DND-41 (cell line): ENCODE measurements around the gene RBM48.

Source experiments
- ATAC-seq: fragments of 200-7000 bp; cut with Tn5 transposase; 3 replicates; pipeline ENCODE4 v1.9.1; 2021; ENCODE audit warnings: low read depth; ENCODE audit not compliant: insufficient read depth
- DNase-seq: peaks from one replicate; pipeline ENCODE4 v3.0.0-alpha.2; 2020
- H2AFZ ChIP-seq: 2 replicates; pipeline ENCODE4 v1.6.0; 2012; ENCODE audit warnings: low read depth, low read length
- H3K27ac ChIP-seq: 2 replicates; pipeline ENCODE4 v1.5.1; 2012; ENCODE audit warnings: low read length, inconsistent platforms
- H3K27me3 ChIP-seq: fragments of 200-600 bp; sonication (generic); 2 replicates; pipeline ENCODE4 v1.6.0; 2012; ENCODE audit warnings: low read length, mild to moderate bottlenecking, inconsistent platforms; ENCODE audit not compliant: insufficient read depth, poor library complexity
- H3K36me3 ChIP-seq: 2 replicates; pipeline ENCODE4 v1.5.1; 2012; ENCODE audit warnings: low read length, inconsistent platforms; ENCODE audit not compliant: insufficient read depth
- H3K4me1 ChIP-seq: 2 replicates; pipeline ENCODE4 v1.5.1; 2012; ENCODE audit warnings: mild to moderate bottlenecking, low read length; ENCODE audit not compliant: insufficient read depth
- H3K4me2 ChIP-seq: 2 replicates; pipeline ENCODE4 v1.6.0; 2012; ENCODE audit warnings: mild to moderate bottlenecking, moderate library complexity, low read length, inconsistent platforms; ENCODE audit not compliant: insufficient read depth
- H3K4me3 ChIP-seq, 2 experiments: fragments of 200-600 bp in 1 of 2; shearing (Covaris generic) in 1 of 2; 2 replicates each; pipeline ENCODE4 v1.5.1; 2012 to 2016; ENCODE audit warnings: inconsistent platforms in 2 of 2, low read length in 2 of 2, mild to moderate bottlenecking in 2 of 2, low read depth in 1 of 2, moderate library complexity in 1 of 2
- H3K79me2 ChIP-seq: 2 replicates; pipeline ENCODE4 v1.6.0; 2012; ENCODE audit warnings: low read length, inconsistent platforms; ENCODE audit not compliant: insufficient read depth
- H3K9ac ChIP-seq: 2 replicates; pipeline ENCODE4 v1.6.0; 2012; ENCODE audit warnings: low read depth, mild to moderate bottlenecking, inconsistent platforms, low read length, moderate library complexity
- H3K9me3 ChIP-seq: 2 replicates; pipeline ENCODE4 v1.5.1; 2012; ENCODE audit warnings: low read length, moderate library complexity, mild to moderate bottlenecking, inconsistent platforms; ENCODE audit not compliant: insufficient read depth, severe bottlenecking
- H4K20me1 ChIP-seq: 2 replicates; pipeline ENCODE4 v1.6.0; 2012; ENCODE audit warnings: low read length; ENCODE audit not compliant: insufficient read depth
- EZH2 ChIP-seq: IDR thresholded peaks from 3 replicates; pipeline ENCODE4 v1.6.1; 2012; ENCODE audit warnings: borderline replicate concordance, low read depth, mild to moderate bottlenecking, moderate library complexity, low read length, inconsistent platforms; ENCODE audit not compliant: severe bottlenecking
- TF ChIP-seq, protein P1 (sequence below): IDR thresholded peaks from 2 replicates; pipeline ENCODE4 v1.5.1; 2012; ENCODE audit warnings: borderline replicate concordance, low read length, moderate library complexity, mild to moderate bottlenecking; ENCODE audit not compliant: poor library complexity, severe bottlenecking; ENCODE audit errors: extremely low read depth

RBM48 gene

DNA sequence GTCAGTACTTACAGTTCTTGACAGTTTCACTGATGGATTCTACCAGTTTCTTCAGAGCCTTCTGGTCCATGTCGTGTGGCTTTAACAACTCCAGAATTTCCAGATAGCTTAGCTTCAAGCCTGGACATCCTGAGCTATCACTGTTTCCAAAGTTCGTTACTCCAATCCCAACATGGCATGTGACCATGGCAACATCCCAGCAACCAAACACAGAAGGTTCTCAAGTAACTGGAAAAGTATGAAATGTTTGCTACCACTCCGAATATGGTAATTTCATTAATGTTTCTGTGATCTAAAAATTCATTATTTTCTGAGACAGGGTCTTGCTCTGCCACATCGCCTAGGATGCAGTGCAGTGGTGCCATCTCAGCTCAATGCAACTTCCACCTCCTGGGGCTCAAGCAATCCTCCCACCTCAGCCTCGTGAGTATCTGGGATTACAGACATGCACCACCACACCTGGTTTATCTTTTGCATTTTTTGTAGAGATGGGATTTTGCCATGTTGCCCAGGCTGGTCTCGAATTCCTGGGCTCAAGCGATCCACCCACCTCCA is 29.3 kb downstream of the RBM48 start:
- no peaks in the 10 kb centered on the region for H4K20me1 ChIP-seq
- H3K9me3 ChIP-seq = no peaks in the 10 kb centered on the region
- no peaks in the 10 kb centered on the region for H3K79me2 ChIP-seq
- no peaks in the 10 kb centered on the region for H3K27me3 ChIP-seq
- TF ChIP-seq, protein P1, sequence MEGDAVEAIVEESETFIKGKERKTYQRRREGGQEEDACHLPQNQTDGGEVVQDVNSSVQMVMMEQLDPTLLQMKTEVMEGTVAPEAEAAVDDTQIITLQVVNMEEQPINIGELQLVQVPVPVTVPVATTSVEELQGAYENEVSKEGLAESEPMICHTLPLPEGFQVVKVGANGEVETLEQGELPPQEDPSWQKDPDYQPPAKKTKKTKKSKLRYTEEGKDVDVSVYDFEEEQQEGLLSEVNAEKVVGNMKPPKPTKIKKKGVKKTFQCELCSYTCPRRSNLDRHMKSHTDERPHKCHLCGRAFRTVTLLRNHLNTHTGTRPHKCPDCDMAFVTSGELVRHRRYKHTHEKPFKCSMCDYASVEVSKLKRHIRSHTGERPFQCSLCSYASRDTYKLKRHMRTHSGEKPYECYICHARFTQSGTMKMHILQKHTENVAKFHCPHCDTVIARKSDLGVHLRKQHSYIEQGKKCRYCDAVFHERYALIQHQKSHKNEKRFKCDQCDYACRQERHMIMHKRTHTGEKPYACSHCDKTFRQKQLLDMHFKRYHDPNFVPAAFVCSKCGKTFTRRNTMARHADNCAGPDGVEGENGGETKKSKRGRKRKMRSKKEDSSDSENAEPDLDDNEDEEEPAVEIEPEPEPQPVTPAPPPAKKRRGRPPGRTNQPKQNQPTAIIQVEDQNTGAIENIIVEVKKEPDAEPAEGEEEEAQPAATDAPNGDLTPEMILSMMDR = no peak
- TF ChIP-seq EZH2 = no peak
- H2AFZ ChIP-seq = no peak overlapping the region
- no peaks in the 10 kb centered on the region for H3K4me1 ChIP-seq
- H3K9ac ChIP-seq = no peak overlapping the region
- no peak overlapping the region for H3K27ac ChIP-seq
- H3K36me3 ChIP-seq = peaks cover 34% of the 10 kb centered on the region
- H3K4me2 ChIP-seq = no peak overlapping the region
- no peak overlapping the region for H3K4me3 ChIP-seq
- no peak for DNase-seq
- no peak for ATAC-seq

DNA sequence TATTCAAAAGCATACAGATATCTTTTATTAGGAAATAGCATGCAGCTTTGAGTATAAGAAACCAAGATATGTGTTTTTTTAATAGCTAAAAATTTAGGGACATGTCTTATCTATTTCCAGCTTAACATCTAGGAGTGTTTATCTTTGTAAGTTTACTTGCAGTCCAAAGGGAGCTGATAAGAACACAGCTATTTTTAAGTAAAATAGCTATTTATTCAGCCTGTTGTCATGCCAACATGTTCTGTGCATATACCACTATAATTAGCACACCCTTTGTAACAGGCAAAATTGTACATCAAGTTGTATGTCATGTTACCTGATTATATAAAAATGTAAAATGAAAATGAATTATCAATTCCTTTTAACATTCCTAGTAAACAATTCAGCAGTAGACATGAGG is 32.0 kb downstream of the RBM48 start:
- Histone ChIP-seq H3K27ac (no peak overlapping the region), H2AFZ (no peak overlapping the region)
- ATAC-seq = no peak

DNA sequence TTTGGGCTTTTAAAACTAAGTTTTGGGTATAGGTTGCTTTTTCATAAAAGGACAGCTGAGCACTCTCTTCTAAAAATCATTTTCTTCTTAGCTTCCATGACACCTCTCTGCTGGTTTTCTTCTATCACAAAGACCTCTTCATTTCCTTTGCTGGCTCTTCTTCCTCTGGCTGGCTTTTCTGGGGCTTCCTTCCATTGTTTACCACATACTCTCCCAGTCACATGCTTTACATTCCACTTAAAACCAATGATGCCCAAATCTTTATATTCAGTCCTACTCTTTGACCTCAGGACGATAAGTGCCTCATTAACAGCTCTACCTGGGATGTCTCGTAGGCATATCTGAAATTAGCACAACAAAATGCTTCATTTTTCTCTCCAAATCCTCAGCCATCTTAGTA is 34.8 kb downstream of the RBM48 start:
- H3K9me3 ChIP-seq = no peaks in the 10 kb centered on the region
- no peaks in the 10 kb centered on the region for H3K27me3 ChIP-seq
- H4K20me1 ChIP-seq = no peaks in the 10 kb centered on the region
- no peak overlapping the region for H3K4me3 ChIP-seq
- no peak overlapping the region for H3K27ac ChIP-seq
- ATAC-seq = no peak
- no peak for TF ChIP-seq EZH2
- TF ChIP-seq, protein P1 = no peak
- H3K36me3 ChIP-seq = peaks cover 77% of the 10 kb centered on the region
- DNase-seq = no peak
- no peaks in the 10 kb centered on the region; the same call in 1 of the 2 replicates for H3K79me2 ChIP-seq
- no peaks in the 10 kb centered on the region for H3K4me1 ChIP-seq
- no peak overlapping the region for H2AFZ ChIP-seq
- H3K4me2 ChIP-seq = no peak overlapping the region
- H3K9ac ChIP-seq = no peak overlapping the region

More for the DNA sequence above, 32.0 kb downstream of the RBM48 start:
- peaks cover 57% of the 10 kb centered on the region for H3K36me3 ChIP-seq
- no peak overlapping the region for H3K4me2 ChIP-seq
- H3K4me3 ChIP-seq = no peak overlapping the region
- no peaks in the 10 kb centered on the region for H3K27me3 ChIP-seq
- H3K9me3 ChIP-seq = no peaks in the 10 kb centered on the region
- H4K20me1 ChIP-seq = no peaks in the 10 kb centered on the region
- no peaks in the 10 kb centered on the region for H3K79me2 ChIP-seq
- TF ChIP-seq EZH2 = no peak
- TF ChIP-seq, protein P1 = no peak
- H3K9ac ChIP-seq = no peak overlapping the region
- no peaks in the 10 kb centered on the region for H3K4me1 ChIP-seq
- DNase-seq = no peak

DNA sequence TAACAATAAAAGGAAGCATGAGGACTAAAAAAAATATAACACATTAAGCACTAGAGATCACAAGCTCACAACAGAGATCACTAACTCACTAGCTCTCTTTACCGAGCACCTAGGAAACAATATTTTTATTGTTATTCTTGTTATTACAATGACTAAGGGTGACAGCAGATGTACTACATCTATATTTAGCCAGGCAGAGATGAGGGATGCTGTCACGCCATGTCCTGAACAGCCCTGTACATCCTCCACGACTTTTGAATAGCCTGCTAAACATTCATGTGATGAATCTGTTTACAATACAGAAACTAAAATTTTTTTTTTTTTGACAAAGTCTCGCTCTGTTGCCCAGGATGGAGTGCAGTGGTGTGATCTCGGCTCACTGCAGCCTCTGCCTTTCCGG is 38.9 kb downstream of the RBM48 start:
- Histone ChIP-seq H2AFZ (no peak overlapping the region), H3K9me3 (no peaks in the 10 kb centered on the region), H3K79me2 (peaks cover 5% of the 10 kb centered on the region; the same call in 1 of the 2 replicates), H3K4me2 (no peak overlapping the region), H4K20me1 (no peaks in the 10 kb centered on the region; the same call in 1 of the 2 replicates), H3K36me3 (peaks cover 90% of the 10 kb centered on the region), H3K27me3 (no peaks in the 10 kb centered on the region), H3K4me1 (no peaks in the 10 kb centered on the region), H3K4me3 (no peak overlapping the region), H3K27ac (no peak overlapping the region), H3K9ac (no peak overlapping the region)
- no peak for TF ChIP-seq EZH2
- TF ChIP-seq, protein P1 = no peak
- ATAC-seq (no peak), DNase-seq (no peak)
